Endothelial cell of umbilical vein (primary cell): Measurements from ENCODE around the gene SGCD. TPM values are rescaled to one million over a fixed set of nuclear protein-coding genes. Genes with fewer than 3 reads are reported as not detected.

Source experiments
- BruUV-seq: library from RNA; stranded (reverse); fragments of 400-500 nt; replicated peaks from 2 replicates; lab custom pipeline; 2021; lab: Mats Ljungman, UMichigan
- CTCF ChIA-PET: fragments of 300-600, 350-600 bp; sonication (Branson Sonifier 250); formaldehyde crosslinking; loops from one replicate; lab custom pipeline; 2021; ENCODE audit warnings: antibody characterized with exemption, inconsistent platforms; lab: Charles Lee
- POLR2A ChIA-PET: fragments of 300-600, 350-600 bp; sonication (Branson Sonifier 250); formaldehyde crosslinking; loops from one replicate; lab custom pipeline; 2021; ENCODE audit warnings: antibody characterized with exemption, inconsistent platforms; lab: Charles Lee
- DNase-seq: peaks from one replicate; pipeline ENCODE4 v3.0.0-alpha.2; 2011; ENCODE audit warnings: low read depth, low spot score
- FAIRE-seq: peaks from 2 replicates; lab custom pipeline; 2011; peaks lifted over from hg19 to GRCh38; lab: Jason Lieb, UNC
- H2AFZ ChIP-seq: 2 replicates; pipeline ENCODE4 v1.6.0; 2012; ENCODE audit warnings: low read depth, low read length, control low read depth, inconsistent platforms
- H3K27ac ChIP-seq: 2 replicates; pipeline ENCODE4 v1.5.1; 2011; ENCODE audit warnings: low read depth, mild to moderate bottlenecking, control low read depth, low read length, moderate library complexity; ENCODE audit not compliant: insufficient read depth
- H3K27me3 ChIP-seq, 2 experiments: 2 replicates each; pipeline versions ENCODE4 v1.6.0 to v1.6.1; 2011; ENCODE audit warnings: low read length in 2 of 2, mixed read lengths in 1 of 2; ENCODE audit not compliant: control insufficient read depth in 2 of 2, insufficient read depth in 2 of 2
- H3K36me3 ChIP-seq, 2 experiments: 2 replicates in 1 of 2; 3 replicates in 1 of 2; pipeline ENCODE4 v1.5.1; 2011; ENCODE audit warnings: low read length in 2 of 2, mild to moderate bottlenecking in 1 of 2, moderate library complexity in 1 of 2; ENCODE audit not compliant: control insufficient read depth in 2 of 2, insufficient read depth in 2 of 2; ENCODE audit errors: extremely low read depth in 1 of 2
- H3K4me1 ChIP-seq: 3 replicates; pipeline ENCODE4 v1.5.1; 2011; ENCODE audit warnings: mild to moderate bottlenecking, low read length; ENCODE audit not compliant: control insufficient read depth, insufficient read depth; ENCODE audit errors: extremely low read depth
- H3K4me2 ChIP-seq: 2 replicates; pipeline ENCODE4 v1.6.1; 2011; ENCODE audit warnings: low read length, control low read depth, mixed read lengths; ENCODE audit not compliant: insufficient read depth
- H3K4me3 ChIP-seq, 3 experiments: fragments of 200-600 bp in 1 of 3; sonication (generic), shearing (Covaris generic) in 1 of 3; replicated peaks in 1 of 3; 2 replicates each; pipeline ENCODE4 v1.5.1; 2011 to 2016; ENCODE audit warnings: control low read depth in 3 of 3, low read length in 3 of 3, mild to moderate bottlenecking in 2 of 3, inconsistent platforms in 1 of 3, low read depth in 1 of 3, moderate library complexity in 1 of 3; ENCODE audit not compliant: insufficient read depth in 1 of 3
- H3K79me2 ChIP-seq: 2 replicates; pipeline ENCODE4 v1.6.0; 2012; ENCODE audit warnings: low read length, inconsistent platforms; ENCODE audit not compliant: control insufficient read depth, insufficient read depth
- H3K9ac ChIP-seq: replicated peaks from 2 replicates; pipeline ENCODE3; 2011; ENCODE audit warnings: low read length, control low read depth; ENCODE audit not compliant: insufficient read depth; ENCODE audit errors: extremely low read depth
- H3K9me1 ChIP-seq: replicated peaks from 3 replicates; pipeline ENCODE4 v1.6.0; 2011; ENCODE audit warnings: mild to moderate bottlenecking, low read length; ENCODE audit not compliant: control insufficient read depth, insufficient read depth; ENCODE audit errors: extremely low read depth
- H3K9me3 ChIP-seq: replicated peaks from 2 replicates; pipeline ENCODE4 v1.5.1; 2012; ENCODE audit warnings: low read length, inconsistent platforms; ENCODE audit not compliant: control insufficient read depth, insufficient read depth
- H4K20me1 ChIP-seq: replicated peaks from 2 replicates; pipeline ENCODE3; 2011; ENCODE audit warnings: mild to moderate bottlenecking, low read length; ENCODE audit not compliant: control insufficient read depth, insufficient read depth; ENCODE audit errors: extremely low read depth
- EZH2 ChIP-seq: IDR thresholded peaks from 2 replicates; pipeline ENCODE4 v1.6.1; 2012; ENCODE audit warnings: borderline replicate concordance, low read depth, mild to moderate bottlenecking, moderate library complexity, low read length, inconsistent platforms; ENCODE audit not compliant: severe bottlenecking
- JUN ChIP-seq: IDR thresholded peaks from 2 replicates; pipeline ENCODE4 v1.6.1; 2011; ENCODE audit warnings: borderline replicate concordance, low read depth; ENCODE audit not compliant: insufficient read length, insufficient read depth
- MAX ChIP-seq: IDR thresholded peaks from 2 replicates; pipeline ENCODE4 v1.6.1; 2011; ENCODE audit not compliant: insufficient read depth, insufficient read length
- MYC ChIP-seq: IDR thresholded peaks from one replicate; pipeline ENCODE4 v1.6.1; 2011; ENCODE audit warnings: mild to moderate bottlenecking, low read depth, low read length
- POLR2A ChIP-seq: IDR thresholded peaks from 2 replicates; pipeline ENCODE4 v1.6.1; 2012; ENCODE audit warnings: low read depth, mild to moderate bottlenecking, control low read depth, low read length
- POLR2AphosphoS5 ChIP-seq: IDR thresholded peaks from 2 replicates; pipeline ENCODE4 v1.6.1; 2012; ENCODE audit warnings: low read depth, mild to moderate bottlenecking, control low read depth, low read length, moderate library complexity; ENCODE audit not compliant: insufficient read depth
- dilution Hi-C: fragments of 300-500 bp; cut with MboI; formaldehyde crosslinking; loops from one replicate; pipeline ENCODE4 v1.15.0; 2019; ENCODE audit warnings: low sequenced_read_pairs; ENCODE audit not compliant: extremely low pct_ligation_motif_present
- intact Hi-C: fragments of 100-400 bp; cut with micrococcal nuclease; formaldehyde crosslinking; loops from one replicate; pipeline ENCODE4 v1.10.0; 2022
- polyA plus RNA-seq, 4 experiments: library from polyadenylated mRNA; depleted of rRNA in 3 of 4; stranded (reverse) in 3 of 4; unstranded in 1 of 4; fragments of >200 nt; gene quantifications; 2 replicates each; pipeline versions ENCODE4 v1.2.1 to v1.2.3, GENCODE V29; 2011 to 2012; ENCODE audit warnings: missing spikeins in 1 of 4
- total RNA-seq: library from RNA; stranded (reverse); gene quantifications from 2 replicates; pipeline ENCODE4 v1.2.3, GENCODE V29; 2021
- TF ChIP-seq, protein P1 (sequence below), 2 donors: IDR thresholded peaks; 1 replicate in 1 of 2; 2 replicates in 1 of 2; pipeline ENCODE4 v1.5.1; 2011; ENCODE audit warnings: low read length in 2 of 2, mild to moderate bottlenecking in 2 of 2, moderate library complexity in 2 of 2, control low read depth in 1 of 2, inconsistent platforms in 1 of 2, low read depth in 1 of 2; ENCODE audit not compliant: insufficient read depth in 1 of 2; ENCODE audit errors: extremely low read depth in 1 of 2

SGCD gene
- total and polyA plus RNA-seq, 2 donors (not counting 3 experiments of a cell fraction or from before 2014, with no cell fraction given): not detected

- FAIRE-seq (no peak), DNase-seq (no peak)
- H3K9me3 ChIP-seq: peaks cover 3% of the 10 kb centered on the region
- no peak overlapping the region for H3K27ac ChIP-seq
- no peak overlapping the region for H3K9ac ChIP-seq
- no peaks in the 10 kb centered on the region for H3K36me3 ChIP-seq
- no peaks in the 10 kb centered on the region for H3K9me1 ChIP-seq
- no peaks in the 10 kb centered on the region for H4K20me1 ChIP-seq
- intact Hi-C loops (no loop called here), dilution Hi-C loops (no loop called here)
- TF ChIP-seq MYC (no peak), MAX (no peak), POLR2AphosphoS5 (no peak), JUN (no peak), POLR2A (no peak), EZH2 (no peak)
- TF ChIP-seq, protein P1, sequence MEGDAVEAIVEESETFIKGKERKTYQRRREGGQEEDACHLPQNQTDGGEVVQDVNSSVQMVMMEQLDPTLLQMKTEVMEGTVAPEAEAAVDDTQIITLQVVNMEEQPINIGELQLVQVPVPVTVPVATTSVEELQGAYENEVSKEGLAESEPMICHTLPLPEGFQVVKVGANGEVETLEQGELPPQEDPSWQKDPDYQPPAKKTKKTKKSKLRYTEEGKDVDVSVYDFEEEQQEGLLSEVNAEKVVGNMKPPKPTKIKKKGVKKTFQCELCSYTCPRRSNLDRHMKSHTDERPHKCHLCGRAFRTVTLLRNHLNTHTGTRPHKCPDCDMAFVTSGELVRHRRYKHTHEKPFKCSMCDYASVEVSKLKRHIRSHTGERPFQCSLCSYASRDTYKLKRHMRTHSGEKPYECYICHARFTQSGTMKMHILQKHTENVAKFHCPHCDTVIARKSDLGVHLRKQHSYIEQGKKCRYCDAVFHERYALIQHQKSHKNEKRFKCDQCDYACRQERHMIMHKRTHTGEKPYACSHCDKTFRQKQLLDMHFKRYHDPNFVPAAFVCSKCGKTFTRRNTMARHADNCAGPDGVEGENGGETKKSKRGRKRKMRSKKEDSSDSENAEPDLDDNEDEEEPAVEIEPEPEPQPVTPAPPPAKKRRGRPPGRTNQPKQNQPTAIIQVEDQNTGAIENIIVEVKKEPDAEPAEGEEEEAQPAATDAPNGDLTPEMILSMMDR (IDR thresholded peaks at IDR 0.05; ENCODE audit: extremely low read depth in 1 of 2, insufficient read depth in 1 of 2, low read depth in 1 of 2, low read length in 2 of 2): no peak
- H3K27me3 ChIP-seq: no peaks in the 10 kb centered on the region
- no peak overlapping the region for H3K4me3 ChIP-seq
- CTCF ChIA-PET: no interaction called here
- H3K79me2 ChIP-seq: no peaks in the 10 kb centered on the region
- H3K4me2 ChIP-seq: no peak overlapping the region
- no peaks in the 10 kb centered on the region for H3K4me1 ChIP-seq
- POLR2A ChIA-PET: no interaction called here
- no peak overlapping the region for H2AFZ ChIP-seq
- BruUV-seq: no TSS peak
Measured at GRCh38 chr5:156395306-156395675, 68.3 kb downstream of the SGCD start.
